Stimulated activated CD4-positive, alpha-beta T cell treated with anti-CD3 and anti-CD28 coated beads, Interleukin-1b, Interleukin-23, amount 100 ng/mL, for 1 hour (primary cell): ENCODE results near the gene MLX.

ENCODE experiments used
- DNase-seq, 2 donors: peaks; one replicate each; pipeline ENCODE4 v3.0.0-alpha.2; 2020; ENCODE audit warnings: low read depth in 2 of 2

Gene MLX

GRCh38 chr17:42578282-42578869 is 11.5 kb downstream of the MLX start:
- DNase-seq = peak in 1 of 2 donors; percentile 56

GRCh38 chr17:42579794-42580551 is 13.1 kb downstream of the MLX start:
- DNase-seq = no peak

GRCh38 chr17:42581744-42582270 is 14.9 kb downstream of the MLX start:
- no peak for DNase-seq

GRCh38 chr17:42584880-42585279 is 18.0 kb downstream of the MLX start:
- no peak for DNase-seq

GRCh38 chr17:42585353-42585752 is 18.5 kb downstream of the MLX start:
- DNase-seq = no peak

- no peak for DNase-seq
These were observed 19.8 kb downstream of the MLX start for GRCh38 chr17:42586514-42587230.

- DNase-seq = no peak
These were observed 24.0 kb downstream of the MLX start for GRCh38 chr17:42590886-42591285.

GRCh38 chr17:42591411-42591810 is 24.5 kb downstream of the MLX start:
- DNase-seq = no peak

GRCh38 chr17:42596386-42596785 is 29.5 kb downstream of the MLX start:
- no peak for DNase-seq

- no peak for DNase-seq
These were observed 32.0 kb downstream of the MLX start for GRCh38 chr17:42598905-42599304.

GRCh38 chr17:42603318-42603717 is 36.4 kb downstream of the MLX start:
- no peak for DNase-seq

GRCh38 chr17:42607769-42608168 is 40.9 kb downstream of the MLX start:
- DNase-seq = no peak

GRCh38 chr17:42608305-42609181 is 41.6 kb downstream of the MLX start:
- DNase-seq = peak in 1 of 2 donors; percentile 2

- DNase-seq = peak; percentile 95 to 99
These were observed 42.4 kb downstream of the MLX start, which contains the start of the genes RETREG3 and TUBG1 for GRCh38 chr17:42609182-42609813. Gene RETREG3 (minus strand): TSS chr17:42609374. CDS start chr17:42609324, 50 bp downstream. Gene TUBG1 (plus strand): TSS chr17:42609683. CDS start chr17:42609738, 55 bp downstream.

GRCh38 chr17:42609814-42610801 is 43.2 kb downstream of the MLX start:
- DNase-seq = peak in 1 of 2 donors; percentile 6

GRCh38 chr17:42612013-42612412 is 45.1 kb downstream of the MLX start:
- no peak for DNase-seq

- no peak for DNase-seq
These were observed 46.9 kb downstream of the MLX start for GRCh38 chr17:42613699-42614295.

- DNase-seq = no peak
These were observed 51.1 kb downstream of the MLX start for GRCh38 chr17:42617956-42618431.
